HFFc6 (cell line): ENCODE results near the gene POU2F1. TPM values are rescaled to one million over a fixed set of nuclear protein-coding genes. Genes with fewer than 3 reads are reported as not detected.
"Not testable (repeated sequence)": the region's sequence is repeated elsewhere in the genome, so short reads cannot be mapped to it uniquely, and the experiment has no call there.

Source experiments
- DNase-seq: peaks from one replicate; pipeline ENCODE4 v3.0.0-alpha.2; 2018
- H3K27ac Mint-ChIP-seq: 2 replicates; pipeline ENCODE4 v1.8.0; 2020; ENCODE audit warnings: mild to moderate bottlenecking, mixed read lengths
- H3K27me3 Mint-ChIP-seq: 2 replicates; pipeline ENCODE4 v1.8.0; 2021; ENCODE audit warnings: mild to moderate bottlenecking, moderate library complexity, mixed read lengths; ENCODE audit not compliant: insufficient read depth
- H3K36me3 Mint-ChIP-seq: 2 replicates; pipeline ENCODE4 v1.8.0; 2021; ENCODE audit warnings: low read depth, mixed read lengths
- H3K4me1 Mint-ChIP-seq: 2 replicates; pipeline ENCODE4 v1.8.0; 2020; ENCODE audit warnings: low read depth, mixed read lengths
- H3K4me3 Mint-ChIP-seq: 2 replicates; pipeline ENCODE4 v1.8.0; 2020; ENCODE audit warnings: mild to moderate bottlenecking, moderate library complexity, mixed read lengths
- H3K9me3 Mint-ChIP-seq: 2 replicates; pipeline ENCODE4 v1.8.0; 2020; ENCODE audit warnings: mild to moderate bottlenecking, mixed read lengths
- total RNA-seq, 6 experiments: library from RNA; stranded (reverse); fragmentation: NEBNext Ultra II Directional; extraction: Animal tissue kit (Norgen Biotek cat#: 25700); gene quantifications; 2 replicates in 1 of 6; 3 replicates in 5 of 6; pipeline ENCODE4 v1.2.3, GENCODE V29; 2021
- TF ChIP-seq, protein P1 (sequence below): fragments of 200-600 bp; sonication (generic); IDR thresholded peaks from 2 replicates; pipeline ENCODE4 v1.5.0; 2021; ENCODE audit warnings: antibody characterized with exemption, mild to moderate bottlenecking

The POU2F1 gene
- total RNA-seq, 6 experiments from 2014 or later = 3.4 to 6.6 (median 4.4) TPM

DNA sequence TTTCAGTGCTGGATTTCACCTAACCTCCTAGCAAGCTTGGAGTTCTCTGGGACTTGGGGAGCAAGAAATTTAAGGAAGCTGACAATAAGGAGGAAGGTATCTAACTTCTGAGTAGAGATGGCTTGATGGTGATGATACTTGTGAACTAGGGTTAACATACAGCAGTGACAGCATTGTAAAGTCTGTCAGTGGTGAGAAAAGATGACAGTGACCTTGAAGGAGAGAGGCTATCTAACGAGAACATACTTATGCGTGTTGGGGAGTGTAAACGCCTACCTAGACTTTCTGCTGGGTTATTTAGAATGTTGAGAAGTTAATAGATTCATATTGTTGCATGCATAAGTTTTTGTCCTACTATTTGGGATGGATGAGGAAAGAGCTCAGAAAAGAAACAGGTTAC is 16.3 kb downstream of the POU2F1 start:
- H3K27ac Mint-ChIP-seq = no peak overlapping the region
- TF ChIP-seq, protein P1, sequence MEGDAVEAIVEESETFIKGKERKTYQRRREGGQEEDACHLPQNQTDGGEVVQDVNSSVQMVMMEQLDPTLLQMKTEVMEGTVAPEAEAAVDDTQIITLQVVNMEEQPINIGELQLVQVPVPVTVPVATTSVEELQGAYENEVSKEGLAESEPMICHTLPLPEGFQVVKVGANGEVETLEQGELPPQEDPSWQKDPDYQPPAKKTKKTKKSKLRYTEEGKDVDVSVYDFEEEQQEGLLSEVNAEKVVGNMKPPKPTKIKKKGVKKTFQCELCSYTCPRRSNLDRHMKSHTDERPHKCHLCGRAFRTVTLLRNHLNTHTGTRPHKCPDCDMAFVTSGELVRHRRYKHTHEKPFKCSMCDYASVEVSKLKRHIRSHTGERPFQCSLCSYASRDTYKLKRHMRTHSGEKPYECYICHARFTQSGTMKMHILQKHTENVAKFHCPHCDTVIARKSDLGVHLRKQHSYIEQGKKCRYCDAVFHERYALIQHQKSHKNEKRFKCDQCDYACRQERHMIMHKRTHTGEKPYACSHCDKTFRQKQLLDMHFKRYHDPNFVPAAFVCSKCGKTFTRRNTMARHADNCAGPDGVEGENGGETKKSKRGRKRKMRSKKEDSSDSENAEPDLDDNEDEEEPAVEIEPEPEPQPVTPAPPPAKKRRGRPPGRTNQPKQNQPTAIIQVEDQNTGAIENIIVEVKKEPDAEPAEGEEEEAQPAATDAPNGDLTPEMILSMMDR = no peak
- H3K27me3 Mint-ChIP-seq = no peaks in the 10 kb centered on the region
- no peaks in the 10 kb centered on the region for H3K36me3 Mint-ChIP-seq
- no peak for DNase-seq
- no peaks in the 10 kb centered on the region for H3K4me1 Mint-ChIP-seq
- H3K9me3 Mint-ChIP-seq = no peaks in the 10 kb centered on the region
- H3K4me3 Mint-ChIP-seq = no peak overlapping the region

DNA sequence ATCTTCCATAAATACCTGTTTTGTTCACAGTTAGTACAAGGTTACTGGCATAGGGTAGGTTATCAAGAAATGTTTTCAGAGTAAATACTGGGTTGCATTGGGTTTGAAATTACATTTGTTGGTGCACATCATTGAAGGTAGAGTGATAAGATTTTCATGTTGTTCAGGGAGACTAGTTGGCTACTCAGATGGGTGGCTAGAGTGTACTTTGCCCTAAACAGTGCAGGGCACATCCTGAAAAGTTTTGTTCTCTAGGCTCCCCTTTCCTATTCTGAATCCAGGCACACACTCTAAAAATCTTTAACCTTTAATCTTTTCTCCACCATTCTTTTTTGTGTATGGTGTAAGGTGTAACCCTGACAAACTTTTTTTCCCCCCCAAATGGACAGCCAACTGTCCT is 18.0 kb downstream of the POU2F1 start:
- no peak overlapping the region for H3K4me3 Mint-ChIP-seq
- H3K36me3 Mint-ChIP-seq = no peaks in the 10 kb centered on the region
- no peaks in the 10 kb centered on the region for H3K27me3 Mint-ChIP-seq
- H3K27ac Mint-ChIP-seq = no peak overlapping the region
- no peak for DNase-seq
- H3K9me3 Mint-ChIP-seq = no peaks in the 10 kb centered on the region
- H3K4me1 Mint-ChIP-seq = no peaks in the 10 kb centered on the region
- TF ChIP-seq, protein P1 = no peak

DNA sequence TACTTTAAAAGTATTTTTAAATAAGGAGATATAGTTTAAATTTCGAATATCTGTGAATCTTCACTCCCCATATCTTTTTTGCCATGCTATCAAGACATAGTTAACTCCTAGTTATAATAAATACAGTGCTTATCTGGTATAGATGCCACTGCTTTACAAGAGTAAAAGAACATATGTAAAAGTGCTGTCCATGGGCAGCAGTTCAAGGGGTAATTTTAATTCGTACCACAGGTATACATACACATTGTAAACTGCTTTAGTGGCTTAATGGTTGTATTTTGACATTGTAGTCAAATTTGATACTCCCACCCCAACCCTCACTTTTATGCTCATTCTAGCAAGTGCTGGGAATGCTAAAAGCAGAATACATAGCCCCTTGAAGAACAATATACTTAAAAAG is 18.6 kb downstream of the POU2F1 start:
- H3K9me3 Mint-ChIP-seq = no peaks in the 10 kb centered on the region
- no peaks in the 10 kb centered on the region for H3K27me3 Mint-ChIP-seq
- H3K27ac Mint-ChIP-seq = no peak overlapping the region
- no peak for DNase-seq
- H3K4me3 Mint-ChIP-seq = no peak overlapping the region
- no peaks in the 10 kb centered on the region for H3K36me3 Mint-ChIP-seq
- H3K4me1 Mint-ChIP-seq = no peaks in the 10 kb centered on the region
- TF ChIP-seq, protein P1 = no peak

DNA sequence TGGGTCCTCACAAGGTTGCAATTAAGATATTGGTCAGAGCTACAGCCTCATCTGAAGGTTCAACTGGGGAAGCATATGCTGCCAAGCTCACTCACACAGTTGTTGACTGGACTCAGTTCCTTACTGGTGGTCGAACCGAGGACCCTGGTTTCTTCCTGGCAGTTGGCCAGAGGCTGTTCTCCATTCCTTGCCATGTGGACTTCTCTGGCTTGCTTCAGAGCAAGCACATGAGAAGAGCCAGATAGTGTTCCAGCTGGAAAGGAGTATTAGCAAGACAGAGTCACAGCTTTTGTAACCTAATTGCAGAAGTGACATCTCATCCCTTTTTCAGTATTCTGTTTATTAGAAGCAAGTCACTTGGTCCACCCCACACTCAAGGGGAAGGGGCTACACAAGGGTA is 23.6 kb downstream of the POU2F1 start:
- no peak overlapping the region for H3K4me3 Mint-ChIP-seq

DNA sequence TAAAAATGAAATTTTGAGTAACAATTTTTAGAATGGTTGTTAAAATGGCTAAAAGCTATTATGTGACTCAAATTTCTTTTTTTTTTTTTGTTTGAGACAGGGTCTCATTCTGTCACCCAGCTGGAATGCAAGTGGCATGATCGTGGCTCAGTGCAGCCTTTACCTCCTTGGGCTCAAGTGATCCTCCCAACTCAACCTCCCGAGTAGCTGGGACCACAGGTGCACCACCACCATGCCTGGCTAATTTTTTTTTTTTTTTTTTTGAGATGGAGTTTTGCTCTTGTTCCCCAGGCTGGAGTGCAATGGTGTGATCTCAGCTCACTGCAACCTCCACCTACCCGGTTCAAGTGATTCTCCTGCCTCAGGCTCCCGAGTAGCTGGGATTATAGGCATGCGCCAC is 24.5 kb downstream of the POU2F1 start:
- not testable (repeated sequence) for H3K27me3 Mint-ChIP-seq, H3K4me3 Mint-ChIP-seq
- peaks cover 24% of the 10 kb centered on the region for H3K4me1 Mint-ChIP-seq

More for the DNA sequence above, 23.6 kb downstream of the POU2F1 start:
- DNase-seq = no peak
- Mint-ChIP-seq H3K27ac (no peak overlapping the region), H3K9me3 (no peaks in the 10 kb centered on the region), H3K36me3 (0 out of 2 replicates have a peak, but pooled peaks cover 5% of the 10 kb centered on the region), H3K4me1 (peaks cover 17% of the 10 kb centered on the region), H3K27me3 (no peaks in the 10 kb centered on the region)
- TF ChIP-seq, protein P1 = no peak

DNA sequence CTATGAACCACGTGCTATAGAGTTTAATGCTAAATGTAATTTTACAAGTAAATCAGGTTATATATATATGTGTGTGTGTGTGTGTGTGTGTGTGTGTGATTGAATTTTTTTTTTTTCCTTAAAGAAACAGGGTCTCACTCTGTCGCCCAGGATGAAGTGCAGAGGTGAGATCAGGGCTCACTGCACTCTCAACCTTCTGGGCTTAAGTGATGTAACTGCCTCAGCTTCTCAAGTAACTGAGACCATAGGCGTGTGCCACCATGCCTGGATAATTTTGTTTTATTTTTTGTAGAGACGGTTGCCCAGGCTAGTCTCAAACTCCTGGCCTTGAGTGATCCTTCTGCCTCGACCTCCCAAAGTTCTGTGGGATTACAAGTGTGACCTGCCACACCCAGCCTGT is 26.3 kb downstream of the POU2F1 start:
- Mint-ChIP-seq H3K27me3 (no peaks in the 10 kb centered on the region), H3K9me3 (no peaks in the 10 kb centered on the region), H3K4me3 (no peak overlapping the region), H3K27ac (no peak overlapping the region), H3K36me3 (0 out of 2 replicates have a peak, but pooled peaks cover 5% of the 10 kb centered on the region), H3K4me1 (peaks cover 24% of the 10 kb centered on the region)
- TF ChIP-seq, protein P1 = no peak
- no peak for DNase-seq

More for the DNA sequence above, 24.5 kb downstream of the POU2F1 start:
- DNase-seq, H3K9me3 Mint-ChIP-seq, H3K27ac Mint-ChIP-seq, H3K36me3 Mint-ChIP-seq: not testable (repeated sequence)
